GM19372 (cell line): Measurements from ENCODE around the gene GAL3ST2.
"Not testable (repeated sequence)": the region's sequence is repeated elsewhere in the genome, so short reads cannot be mapped to it uniquely, and the experiment has no call there.

Experiments
- ATAC-seq: cut with Tn5 transposase; IDR thresholded peaks from one replicate; pipeline ENCODE4 v1.9.1; 2021; ENCODE audit warnings: mild to moderate bottlenecking, low read depth, moderate library complexity; ENCODE audit not compliant: unreplicated experiment

Gene GAL3ST2

GRCh38 chr2:241767464-241768250 lies 9.0 kb upstream of the GAL3ST2 start:
- no peak for ATAC-seq

DNA sequence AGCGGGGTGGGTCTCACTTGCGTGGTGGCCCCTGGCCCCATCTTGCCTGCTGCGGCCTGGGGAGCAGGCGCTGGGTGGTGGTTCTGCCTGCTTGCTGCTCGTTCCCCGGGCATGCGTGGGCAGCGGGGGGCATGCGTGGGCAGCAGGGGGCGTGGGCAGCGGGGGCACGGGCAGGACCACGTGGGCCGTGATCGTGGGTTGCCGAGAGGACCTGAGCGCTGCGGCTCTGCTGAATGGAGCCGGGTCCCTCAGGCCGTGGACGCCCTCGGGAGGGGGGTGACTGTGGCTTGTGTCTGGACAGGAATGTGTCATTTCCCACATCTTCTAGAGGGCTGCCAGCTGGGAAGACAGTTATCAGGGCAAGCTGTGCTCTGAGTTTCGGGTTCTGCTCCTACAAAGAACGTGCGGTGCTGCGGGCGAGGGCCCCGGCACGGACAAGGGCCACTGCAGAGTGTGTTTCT lies 8.3 kb upstream of the GAL3ST2 start:
- no peak for ATAC-seq

GRCh38 chr2:241768850-241769249 lies 7.8 kb upstream of the GAL3ST2 start:
- ATAC-seq = no peak

DNA sequence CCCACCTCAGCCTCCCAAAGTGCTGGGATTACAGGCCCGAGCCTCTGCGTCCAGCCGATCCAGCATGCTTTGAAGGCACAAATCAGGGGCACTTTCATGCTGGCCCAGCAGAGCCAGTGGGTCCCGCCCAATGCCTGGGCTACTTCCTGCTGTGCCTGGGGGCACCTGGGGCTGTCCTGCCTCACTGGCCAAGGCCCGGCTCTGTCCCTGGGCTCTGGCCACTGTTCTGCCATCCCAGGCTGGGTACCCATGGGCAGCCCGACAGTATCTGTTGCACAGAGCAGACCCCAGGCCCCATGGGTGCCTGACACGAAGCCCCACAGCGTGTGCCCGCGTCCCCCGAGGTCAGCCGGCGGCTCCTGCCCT lies 6.8 kb upstream of the GAL3ST2 start:
- ATAC-seq = no peak

- no peak for ATAC-seq
These were observed 6.3 kb upstream of the GAL3ST2 start for GRCh38 chr2:241770185-241770935.

DNA sequence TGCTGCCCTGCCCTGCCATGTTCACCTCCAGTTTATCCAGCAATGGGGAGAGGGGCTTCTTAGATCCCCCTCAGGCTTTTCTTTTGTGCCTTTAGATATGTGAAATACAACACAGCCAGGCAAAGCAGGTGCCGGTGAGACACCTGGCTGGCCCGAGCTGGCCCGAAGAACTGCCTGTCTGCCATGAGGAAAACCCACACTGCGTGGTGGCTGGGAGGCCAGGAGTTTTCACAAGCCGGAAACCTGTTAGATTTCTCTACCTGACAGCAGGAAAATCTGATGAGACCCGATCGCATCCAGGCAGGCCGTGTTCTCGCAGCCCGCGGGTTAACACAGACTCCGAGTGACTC lies 5.7 kb upstream of the GAL3ST2 start:
- ATAC-seq = no peak

- no peak for ATAC-seq
These were observed 5.1 kb upstream of the GAL3ST2 start for GRCh38 chr2:241771286-241772062.

DNA sequence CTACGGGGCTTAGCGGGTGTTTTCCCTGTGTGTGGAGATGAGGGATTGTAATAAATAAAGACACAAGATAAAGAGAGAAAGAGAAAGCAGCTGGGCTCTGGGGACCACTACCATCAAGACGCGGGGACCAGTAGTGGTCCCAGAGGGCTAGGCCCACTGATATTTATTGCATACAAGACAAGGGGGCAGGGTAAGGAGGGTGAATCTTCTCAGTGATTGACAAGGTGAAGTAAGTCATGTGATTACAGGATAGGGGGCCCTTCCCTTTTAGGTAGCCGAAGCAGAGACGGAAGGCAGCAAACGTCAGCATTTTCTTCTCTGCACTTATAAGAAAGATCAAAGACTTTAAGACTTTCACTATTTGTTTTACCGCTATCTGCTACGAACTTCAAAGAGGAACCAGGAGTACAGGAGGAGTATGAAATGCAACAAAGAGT lies 4.5 kb upstream of the GAL3ST2 start:
- ATAC-seq = no peak

GRCh38 chr2:241773511-241774418 lies 2.9 kb upstream of the GAL3ST2 start:
- no peak for ATAC-seq

DNA sequence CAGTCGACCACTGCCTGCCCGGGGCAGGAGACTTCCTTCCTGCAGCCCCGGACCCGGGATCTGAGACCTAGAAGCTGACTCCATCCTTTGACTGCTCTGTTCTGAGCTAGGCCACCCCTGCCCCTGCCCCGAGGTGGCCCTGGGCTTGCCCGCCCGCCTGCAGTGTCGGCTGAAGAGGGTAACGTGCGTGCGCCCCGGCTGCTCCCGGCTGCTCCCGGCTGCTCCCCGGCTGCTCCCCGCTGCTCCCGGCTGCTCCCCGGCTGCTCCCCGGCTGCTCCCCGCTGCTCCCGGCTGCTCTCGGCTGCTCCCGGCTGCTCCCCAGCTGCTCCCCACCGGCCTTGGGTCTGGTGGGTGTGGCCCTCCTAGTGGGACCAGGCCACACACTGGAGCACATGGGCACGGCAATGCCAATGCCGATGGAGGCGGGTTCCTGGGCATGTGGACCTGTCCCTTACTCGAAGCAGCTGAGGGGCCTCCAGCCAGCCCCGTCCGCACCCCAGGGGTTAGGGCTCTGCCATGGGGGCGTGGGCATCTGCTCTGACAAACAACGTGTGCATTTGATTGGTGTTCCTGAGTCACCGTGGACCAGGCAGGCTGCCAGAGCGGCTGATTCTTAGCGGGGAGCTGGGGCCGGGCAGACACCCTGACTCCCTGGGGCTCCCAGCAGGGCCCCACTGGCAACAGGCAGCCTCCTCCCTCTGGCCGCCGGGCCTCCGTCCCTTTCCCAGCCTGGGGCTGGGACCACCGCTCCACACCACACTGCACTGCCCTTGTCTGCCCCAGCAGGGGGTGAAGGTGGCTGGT lies 2.0 kb upstream of the GAL3ST2 start:
- no peak for ATAC-seq

DNA sequence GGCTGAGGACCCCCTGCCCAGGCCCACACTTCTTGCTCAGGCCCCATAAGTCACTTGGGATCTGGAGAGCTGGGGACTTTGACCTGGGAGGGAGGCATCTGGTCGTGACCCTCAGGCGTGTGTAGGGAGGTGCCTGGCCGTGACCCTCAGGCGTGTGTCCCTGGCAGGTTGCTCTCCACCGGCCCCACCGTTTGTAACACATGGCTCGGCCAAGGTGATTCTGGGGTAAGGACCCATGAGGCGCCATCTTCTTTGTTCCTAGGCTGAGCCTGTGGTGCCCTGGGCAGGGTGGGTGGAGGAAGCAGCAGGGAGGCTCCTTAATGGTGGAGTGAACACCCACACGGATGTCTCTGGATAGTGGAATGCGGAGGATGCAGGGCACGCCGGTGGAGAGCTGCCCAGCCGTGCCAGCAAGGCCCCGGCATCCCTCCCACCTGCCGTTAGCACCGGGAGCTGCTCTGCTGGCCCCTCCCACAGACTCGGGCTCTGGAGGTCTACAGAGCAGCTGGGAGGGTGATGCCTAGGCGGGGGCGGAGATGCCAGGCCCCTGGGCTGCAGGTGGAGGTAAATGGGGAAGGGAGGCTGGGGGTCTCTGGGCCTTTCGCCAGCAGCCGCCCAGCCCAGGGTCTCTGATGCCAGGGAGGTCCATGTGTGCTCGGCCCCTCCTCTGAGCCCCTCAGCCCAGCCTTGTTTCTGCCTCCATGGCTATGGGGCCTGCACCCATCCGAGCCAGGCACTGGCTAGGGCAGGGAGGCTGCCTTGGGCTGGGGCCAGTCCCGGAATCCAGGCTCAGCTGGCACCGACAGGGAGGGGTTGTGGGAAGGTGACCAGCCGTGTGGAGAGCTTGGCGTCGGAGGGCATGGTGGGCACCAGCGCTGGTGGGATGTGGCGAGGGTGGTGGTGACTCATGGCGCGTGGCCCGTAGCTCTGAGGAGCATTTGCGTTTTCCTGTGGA lies 1.1 kb upstream of the GAL3ST2 start:
- ATAC-seq = no peak

GRCh38 chr2:241777170-241777685 lies 606 bp downstream of the GAL3ST2 start:
- ATAC-seq = no peak

- ATAC-seq = no peak
These were observed 1.3 kb downstream of the GAL3ST2 start for GRCh38 chr2:241777686-241778627.

DNA sequence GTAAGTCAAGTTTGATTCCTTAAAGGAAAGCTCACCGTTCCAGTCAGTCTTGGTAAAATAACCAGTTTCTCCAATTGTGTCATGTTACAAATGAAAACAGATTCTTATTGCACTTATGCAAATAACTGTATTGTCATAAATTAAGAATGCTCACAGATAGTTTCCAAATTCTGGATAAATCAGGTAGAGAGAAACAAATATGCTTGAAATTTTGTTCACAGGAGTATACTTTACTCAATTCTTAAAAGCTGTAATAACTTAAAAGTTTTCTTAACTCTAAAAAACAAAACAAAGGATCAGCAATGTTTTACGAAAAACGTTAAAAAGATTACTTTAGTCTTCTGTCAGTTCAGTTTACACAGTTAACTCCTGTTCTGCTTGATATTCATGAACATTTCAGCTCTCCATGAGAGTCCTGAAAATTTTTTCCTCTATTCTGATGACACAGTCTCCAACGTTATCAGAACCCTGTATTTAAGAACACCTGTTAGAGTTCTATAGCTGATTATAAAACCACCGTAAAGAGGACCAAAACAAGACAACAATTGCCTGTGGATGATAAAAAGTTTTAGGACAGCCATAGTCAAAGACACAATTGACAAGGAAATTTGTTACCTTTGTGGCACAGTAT lies 4.4 kb downstream of the GAL3ST2 start:
- no peak for ATAC-seq

DNA sequence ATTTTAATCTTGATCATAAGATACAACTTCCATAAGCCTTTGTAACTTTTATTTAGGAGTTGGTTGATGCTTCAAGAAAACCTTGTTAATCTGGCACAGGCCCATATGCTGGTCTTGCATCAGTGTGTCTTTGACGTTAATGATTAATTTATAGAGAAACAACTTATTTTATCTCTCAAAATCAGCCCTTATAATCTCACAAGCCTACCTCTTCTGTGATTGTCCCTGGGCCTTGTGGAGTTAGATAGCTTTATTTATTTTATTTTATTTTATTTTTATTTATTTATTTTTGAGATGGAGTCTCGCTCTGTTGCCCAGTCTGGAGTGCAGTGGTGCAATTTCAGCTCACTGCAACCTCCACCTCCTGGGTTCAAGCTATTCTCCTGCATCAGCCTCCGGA lies 5.4 kb downstream of the GAL3ST2 start:
- ATAC-seq = not testable (repeated sequence)

GRCh38 chr2:241788135-241788534 lies 11.5 kb downstream of the GAL3ST2 start:
- no peak for ATAC-seq
